Epidermal melanocyte (primary cell): Measurements from ENCODE around the gene CCDC34.
"Not testable (repeated sequence)": the region's sequence is repeated elsewhere in the genome, so short reads cannot be mapped to it uniquely, and the experiment has no call there.

ENCODE experiments used
- DNase-seq: peaks from one replicate; pipeline ENCODE4 v3.0.0; 2011; ENCODE audit warnings: low spot score; ENCODE audit not compliant: insufficient read length

The CCDC34 gene

DNA sequence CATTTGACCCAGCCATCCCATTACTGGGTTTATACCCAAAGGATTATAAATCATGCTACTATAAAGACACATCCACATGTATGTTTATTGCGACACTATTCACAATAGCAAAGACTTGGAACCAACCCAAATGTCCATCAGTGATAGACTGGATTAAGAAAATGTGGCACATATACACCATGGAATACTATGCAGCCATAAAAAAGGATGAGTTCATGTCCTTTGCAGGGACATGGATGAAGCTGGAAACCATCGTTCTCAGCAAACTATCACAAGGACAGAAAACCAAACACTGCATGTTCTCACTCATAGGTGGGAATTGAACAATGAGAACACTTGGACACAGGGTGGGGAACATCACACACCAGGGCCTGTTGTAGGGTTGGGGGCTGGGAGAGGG, 36.0 kb downstream of the CCDC34 start:
- DNase-seq: not testable (repeated sequence)

GRCh38 chr11:27322196-27322595, 40.8 kb downstream of the CCDC34 start:
- DNase-seq: not testable (repeated sequence)

DNA sequence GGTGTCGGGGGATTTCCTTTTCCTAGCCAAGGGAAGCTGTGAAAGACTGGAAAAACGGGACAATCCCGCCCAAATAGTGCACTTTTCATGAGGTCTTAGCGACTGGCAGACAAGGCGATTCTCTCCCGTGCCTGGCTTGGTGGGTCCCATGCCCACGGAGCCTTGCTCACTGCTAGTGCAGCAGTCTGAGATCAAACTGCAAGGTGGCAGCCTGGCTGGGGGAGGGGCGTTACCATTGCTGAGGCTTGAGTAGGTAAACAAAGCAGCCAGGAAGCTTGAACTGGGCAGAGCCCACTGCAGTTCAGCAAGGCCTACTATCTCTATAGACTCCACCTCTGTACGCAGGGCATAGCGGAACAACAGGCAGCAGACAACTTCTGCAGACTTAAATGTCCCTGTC, 41.7 kb downstream of the CCDC34 start:
- not testable (repeated sequence) for DNase-seq

DNA sequence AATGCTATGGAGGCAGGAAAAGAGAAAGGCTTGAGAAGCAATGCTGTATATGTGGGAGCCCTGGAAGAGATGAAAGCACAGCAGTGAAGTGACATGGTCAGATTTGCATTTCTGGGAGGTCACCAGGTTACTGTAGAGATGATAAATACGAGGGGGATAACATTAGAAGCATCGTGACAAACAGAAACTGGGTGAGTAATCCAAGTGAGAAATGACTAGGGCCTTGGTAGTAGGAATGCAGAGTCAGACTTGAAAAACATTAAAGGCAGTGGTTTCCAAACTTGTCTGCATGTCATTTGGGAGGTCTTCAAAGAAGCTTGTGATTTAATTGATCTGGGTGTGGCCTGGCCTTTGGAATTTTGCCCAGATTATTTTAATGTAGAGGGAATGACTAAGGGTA, 43.9 kb downstream of the CCDC34 start:
- DNase-seq: no peak

- DNase-seq: no peak
These were observed 45.3 kb downstream of the CCDC34 start for GRCh38 chr11:27317751-27318150.

GRCh38 chr11:27315836-27316235, 47.2 kb downstream of the CCDC34 start:
- no peak for DNase-seq

GRCh38 chr11:27313157-27313821, 49.7 kb downstream of the CCDC34 start:
- DNase-seq: peak; percentile 29

GRCh38 chr11:27312110-27312509, 50.9 kb downstream of the CCDC34 start:
- DNase-seq: no peak

DNA sequence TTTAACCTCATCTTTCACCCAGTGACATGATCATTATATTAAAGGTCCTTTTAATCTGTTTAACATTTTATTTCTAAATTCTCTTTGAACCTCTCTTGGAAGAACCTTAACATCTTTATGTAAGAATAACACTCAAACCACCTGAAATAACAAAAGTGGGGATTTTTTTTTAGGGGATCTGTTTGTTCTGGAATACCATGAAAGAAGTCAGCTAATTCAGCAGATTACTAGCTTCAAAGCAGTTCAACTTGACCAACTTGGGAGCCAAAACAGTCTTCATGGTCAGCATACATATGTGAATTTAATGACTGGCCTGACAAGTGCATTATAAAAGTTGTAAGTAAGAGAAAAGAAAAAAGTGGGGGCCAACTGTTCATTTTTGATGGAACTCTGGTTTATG, 52.3 kb downstream of the CCDC34 start:
- DNase-seq: no peak

- no peak for DNase-seq
These were observed 52.8 kb downstream of the CCDC34 start for GRCh38 chr11:27310182-27310581.

DNA sequence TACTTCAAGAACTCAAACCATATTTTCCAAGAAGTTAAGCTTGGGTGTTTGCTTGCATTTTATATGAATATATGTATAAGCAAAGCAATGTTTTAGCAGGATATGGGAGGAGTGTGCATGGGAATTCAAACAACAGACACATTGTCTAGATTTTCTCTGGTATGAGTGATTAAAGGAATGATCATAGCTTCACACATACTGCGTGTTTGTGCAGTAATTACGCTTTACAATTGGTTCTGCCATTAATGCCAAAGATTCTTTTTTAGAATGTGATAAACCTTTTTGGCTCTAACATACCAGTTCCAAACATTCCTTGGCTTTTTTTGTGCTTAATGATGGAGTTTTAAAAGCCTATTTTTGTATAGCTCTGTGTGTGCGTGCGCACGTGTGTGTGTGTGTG, 54.0 kb downstream of the CCDC34 start:
- DNase-seq: no peak

DNA sequence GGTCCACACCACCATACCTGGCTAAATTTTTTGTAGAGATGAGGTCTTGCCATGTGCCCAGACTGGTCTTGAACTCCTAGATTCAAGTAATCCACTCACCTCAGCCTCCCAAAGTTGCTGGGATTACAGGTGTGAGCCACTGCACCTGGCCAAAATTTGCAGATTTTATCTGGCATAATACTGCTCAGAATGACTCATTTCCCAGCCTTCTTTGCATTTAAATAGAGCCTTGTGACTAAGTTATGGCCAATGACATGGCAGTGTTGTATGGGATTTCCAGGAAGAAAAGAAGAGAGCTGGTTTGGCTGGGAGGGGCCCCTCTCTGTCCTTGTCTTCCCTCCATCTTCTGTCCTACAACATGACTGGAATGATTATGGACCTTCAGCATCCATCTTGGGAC, 55.8 kb downstream of the CCDC34 start:
- no peak for DNase-seq

DNA sequence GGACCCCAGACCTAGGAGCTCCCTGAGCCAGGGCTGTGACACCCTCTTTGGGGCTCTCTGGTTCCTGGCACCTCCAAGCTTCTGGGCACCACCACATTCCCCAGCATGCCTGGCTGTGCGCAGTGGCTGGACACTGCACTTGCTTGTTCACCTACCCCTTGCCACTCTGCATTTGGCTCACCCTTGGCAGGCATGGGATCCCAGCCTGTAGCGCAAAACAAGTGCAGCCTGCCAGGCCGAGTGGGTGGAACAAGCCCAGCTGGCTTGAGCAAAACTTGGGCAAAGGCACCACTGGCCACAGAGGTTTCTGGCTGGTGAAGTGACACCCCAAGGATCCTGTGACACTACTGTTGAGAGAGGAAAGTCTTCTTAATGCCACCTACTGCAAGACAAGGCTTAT, 57.3 kb downstream of the CCDC34 start:
- no peak for DNase-seq

DNA sequence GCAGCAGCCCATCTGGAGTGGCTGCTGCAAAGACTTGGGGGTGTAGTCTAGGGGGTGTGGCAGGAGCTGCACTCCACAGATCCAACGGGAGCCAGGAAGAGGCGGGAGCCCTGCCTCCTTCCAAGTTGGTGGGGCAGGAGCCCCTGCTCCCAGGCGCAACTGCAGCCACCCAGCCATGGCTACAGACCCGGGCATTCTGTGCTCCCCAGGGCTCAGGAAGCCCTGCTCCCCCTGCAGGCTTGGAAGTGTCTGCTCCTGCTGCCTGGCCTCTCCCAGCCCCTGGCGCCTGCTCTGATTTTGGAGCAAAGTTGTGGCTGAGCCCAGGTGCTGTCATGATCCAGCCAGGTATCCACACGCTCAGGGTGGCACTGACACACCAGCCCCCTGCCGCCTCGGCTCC, 58.5 kb downstream of the CCDC34 start:
- DNase-seq: no peak

- no peak for DNase-seq
These were observed 59.1 kb downstream of the CCDC34 start for GRCh38 chr11:27303903-27304302.

- DNase-seq: no peak
These were observed 62.0 kb downstream of the CCDC34 start for GRCh38 chr11:27300974-27301373.

DNA sequence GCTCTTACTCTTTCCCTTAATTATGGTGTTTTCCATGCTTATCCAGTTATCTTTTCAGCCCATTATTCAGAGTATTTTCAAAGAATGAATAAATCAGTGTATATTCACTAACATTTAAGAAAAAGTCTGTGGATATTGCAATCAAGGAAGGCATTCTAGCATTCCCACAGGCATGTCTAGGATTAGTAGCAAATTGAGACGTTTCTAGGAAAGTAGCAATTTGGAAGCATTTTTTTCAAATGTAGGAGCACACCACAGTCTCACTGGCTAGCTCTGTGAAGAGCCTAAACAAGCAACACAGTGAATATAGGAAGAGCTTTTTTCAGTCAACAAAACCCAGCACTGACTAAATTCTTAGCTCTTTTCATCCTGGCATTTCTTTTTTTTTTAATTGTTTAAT, 65.4 kb downstream of the CCDC34 start:
- DNase-seq: no peak

- DNase-seq: peak; percentile 34
These were observed 66.5 kb downstream of the CCDC34 start for GRCh38 chr11:27296497-27296896.

GRCh38 chr11:27295928-27296327, 67.1 kb downstream of the CCDC34 start:
- DNase-seq: no peak

GRCh38 chr11:27294654-27295053, 68.4 kb downstream of the CCDC34 start:
- no peak for DNase-seq

- DNase-seq: no peak
These were observed 69.2 kb downstream of the CCDC34 start for GRCh38 chr11:27293515-27294417.

- DNase-seq: no peak
These were observed 70.4 kb downstream of the CCDC34 start for GRCh38 chr11:27292637-27293010.
